ENCODE measurements around the gene GTF2IRD1.
"Not testable (repeated sequence)": the region's sequence is repeated elsewhere in the genome, so short reads cannot be mapped to it uniquely, and the experiment has no call there.

Gene GTF2IRD1

GRCh38 chr7:74429153-74429747, 24.5 kb upstream of the GTF2IRD1 start:
- peak; percentile 90 for DNase-seq (ENCODE audit: low spot score)

GRCh38 chr7:74430409-74430808, 23.3 kb upstream of the GTF2IRD1 start:
- DNase-seq (ENCODE audit: low spot score): peak; percentile 53

- DNase-seq (ENCODE audit: low spot score): peak; percentile 37
These were observed 22.7 kb upstream of the GTF2IRD1 start for GRCh38 chr7:74430961-74431466.

GRCh38 chr7:74437291-74437571, 16.5 kb upstream of the GTF2IRD1 start:
- DNase-seq (ENCODE audit: low spot score): not testable (repeated sequence)

GRCh38 chr7:74438327-74438726, 15.4 kb upstream of the GTF2IRD1 start:
- no peak for DNase-seq (ENCODE audit: low spot score)

- peak; percentile 50 for DNase-seq (ENCODE audit: low spot score)
These were observed 14.2 kb upstream of the GTF2IRD1 start for GRCh38 chr7:74439541-74439940.

- not testable (repeated sequence) for DNase-seq (ENCODE audit: low spot score)
These were observed 13.6 kb upstream of the GTF2IRD1 start for GRCh38 chr7:74440143-74440542.

- DNase-seq (ENCODE audit: low spot score): no peak
These were observed 11.9 kb upstream of the GTF2IRD1 start for GRCh38 chr7:74441801-74442200.

- no peak for DNase-seq (ENCODE audit: low spot score)
These were observed 10.0 kb upstream of the GTF2IRD1 start for GRCh38 chr7:74443543-74444247.

- no peak for DNase-seq (ENCODE audit: low spot score)
These were observed 4.6 kb upstream of the GTF2IRD1 start for GRCh38 chr7:74449144-74449543.

- peak; percentile 57 for DNase-seq (ENCODE audit: low spot score)
These were observed 3.8 kb upstream of the GTF2IRD1 start for GRCh38 chr7:74449809-74450397.

GRCh38 chr7:74452748-74453321, 871 bp upstream of the GTF2IRD1 start:
- peak; percentile 78 for DNase-seq (ENCODE audit: low spot score)

- no peak for DNase-seq (ENCODE audit: low spot score)
These were observed 567 bp downstream of the GTF2IRD1 start for GRCh38 chr7:74454021-74454924.

- no peak for DNase-seq (ENCODE audit: low spot score)
These were observed 1.2 kb downstream of the GTF2IRD1 start for GRCh38 chr7:74454925-74455288.

GRCh38 chr7:74455291-74455804, 1.6 kb downstream of the GTF2IRD1 start:
- DNase-seq (ENCODE audit: low spot score): peak; percentile 66

GRCh38 chr7:74455928-74456327, 2.2 kb downstream of the GTF2IRD1 start:
- DNase-seq (ENCODE audit: low spot score): no peak

- DNase-seq (ENCODE audit: low spot score): no peak
These were observed 3.3 kb downstream of the GTF2IRD1 start for GRCh38 chr7:74457007-74457406.

- no peak for DNase-seq (ENCODE audit: low spot score)
These were observed 8.4 kb downstream of the GTF2IRD1 start for GRCh38 chr7:74461970-74462706.

GRCh38 chr7:74462707-74463100, 9.0 kb downstream of the GTF2IRD1 start:
- DNase-seq (ENCODE audit: low spot score): no peak

- DNase-seq (ENCODE audit: low spot score): no peak
These were observed 11.5 kb downstream of the GTF2IRD1 start for GRCh38 chr7:74464931-74465886.
